GM04503 (cell line): ENCODE data around the gene ERAL1.
"Not testable (repeated sequence)": the region's sequence is repeated elsewhere in the genome, so short reads cannot be mapped to it uniquely, and the experiment has no call there.

Experiments
- DNase-seq: peaks from one replicate; pipeline ENCODE4 v3.0.0-alpha.2; 2012; ENCODE audit warnings: low read depth

ERAL1 gene

DNA sequence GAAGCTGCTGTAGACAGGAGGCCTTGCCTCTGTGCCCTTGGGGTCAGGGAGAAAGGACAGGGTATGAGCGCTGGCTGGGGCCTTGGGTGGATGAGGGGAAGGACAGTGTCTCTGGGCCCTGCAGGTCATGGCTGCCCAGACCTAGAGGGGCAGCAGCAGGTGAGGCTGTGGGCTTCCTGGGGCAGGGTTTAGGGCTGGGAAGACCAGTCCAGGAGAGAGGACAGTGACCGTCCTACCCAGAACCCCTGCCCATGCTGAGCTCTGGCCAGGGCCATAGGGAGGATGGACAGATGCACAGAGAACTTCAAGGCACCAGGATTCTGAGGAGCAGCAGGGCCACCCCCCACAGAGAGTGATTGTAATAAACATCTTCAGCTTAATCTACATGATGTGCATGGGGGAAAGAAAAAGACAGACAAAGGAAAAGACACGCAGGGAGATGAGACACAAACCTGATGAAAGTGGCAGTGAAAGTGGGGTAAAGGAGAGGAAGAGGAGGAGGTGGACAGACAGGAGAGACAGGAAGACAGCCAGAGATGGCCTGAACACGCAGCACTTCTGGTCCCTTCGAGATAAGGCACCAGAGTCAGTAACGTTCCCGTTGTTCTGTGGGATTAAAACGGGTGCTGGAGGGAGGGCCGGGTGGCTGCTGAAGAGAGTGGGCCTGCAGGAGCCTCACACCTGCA is 25.2 kb downstream of the ERAL1 start:
- no peak for DNase-seq

DNA sequence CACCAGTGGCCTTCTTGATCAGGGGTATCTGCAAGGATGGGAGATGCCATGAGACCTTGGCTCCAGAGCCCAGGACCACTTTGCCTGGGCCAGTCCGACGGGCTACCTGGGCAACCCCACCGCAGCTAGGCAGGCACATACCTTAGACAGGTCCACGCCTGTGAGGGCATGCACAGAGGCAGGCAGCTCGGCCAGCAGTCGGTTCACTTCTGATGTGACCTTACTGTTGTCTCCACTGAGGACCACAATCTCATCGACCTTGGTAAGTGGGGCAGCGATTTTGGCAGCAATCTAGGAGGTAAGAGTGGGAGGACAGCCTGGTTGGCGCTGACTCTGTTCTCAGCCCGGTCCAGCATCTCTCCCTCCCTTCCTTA is 25.7 kb downstream of the ERAL1 start:
- no peak for DNase-seq

DNA sequence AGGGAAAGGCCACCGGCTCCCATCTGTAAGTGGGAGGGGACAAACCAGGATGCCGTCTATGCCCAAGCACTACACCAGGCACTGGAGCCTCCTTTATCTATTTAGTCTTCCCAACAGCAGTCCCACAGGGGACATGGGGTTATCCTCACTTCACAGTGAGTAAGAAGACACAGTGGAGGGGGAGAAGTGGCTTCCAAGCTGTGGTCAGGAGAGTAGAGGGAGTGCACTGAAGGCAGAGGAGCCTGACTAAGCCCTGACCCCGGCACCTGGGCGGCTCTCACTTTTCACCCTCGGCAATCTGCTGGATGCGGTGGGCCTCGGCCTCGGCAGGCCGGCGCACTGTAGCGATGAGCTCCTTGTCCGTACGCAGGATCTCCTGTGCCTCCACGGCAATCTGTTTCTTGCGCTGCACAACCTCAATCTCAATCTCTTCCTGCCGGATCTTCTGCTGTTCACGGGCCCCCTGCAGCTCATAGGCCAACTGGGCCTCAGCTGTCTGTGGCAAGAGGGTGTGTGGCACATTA is 26.8 kb downstream of the ERAL1 start:
- DNase-seq, result no peak

DNA sequence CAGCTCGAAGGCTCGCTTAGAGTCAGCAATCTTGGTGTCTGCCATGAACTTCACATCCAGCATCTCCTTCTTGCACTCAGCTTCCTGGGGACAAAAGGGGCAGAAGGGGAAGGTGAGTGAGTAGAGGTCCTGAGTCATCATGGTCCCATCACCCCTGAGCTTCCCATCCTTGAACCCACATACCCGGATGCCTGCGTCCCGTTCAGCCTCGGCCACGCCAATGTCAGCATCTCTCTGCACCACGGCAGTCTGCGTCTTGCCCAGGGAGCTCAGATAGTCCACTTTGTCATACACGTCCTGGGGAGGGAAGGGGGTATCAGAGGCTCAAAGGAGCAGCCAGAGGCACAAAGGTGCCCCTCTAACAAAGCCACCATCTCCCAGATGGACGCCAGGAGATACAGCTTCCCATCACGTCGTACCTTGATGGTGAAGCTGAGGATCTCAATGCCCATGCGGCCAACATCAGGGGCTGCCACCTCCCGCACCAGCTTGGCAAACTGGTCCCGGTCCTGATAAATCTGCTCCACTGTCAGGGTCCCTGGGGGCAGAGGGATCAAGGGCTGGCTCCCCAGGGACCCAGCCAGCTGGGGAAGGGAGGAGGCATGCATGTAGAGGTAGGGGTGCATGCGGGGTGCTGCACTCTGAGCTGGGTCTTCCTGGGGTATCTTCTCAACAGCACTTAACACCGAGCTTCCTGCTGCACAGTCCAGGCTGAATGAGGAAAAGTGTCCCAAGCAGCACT is 27.5 kb downstream of the ERAL1 start:
- no peak for DNase-seq

DNA sequence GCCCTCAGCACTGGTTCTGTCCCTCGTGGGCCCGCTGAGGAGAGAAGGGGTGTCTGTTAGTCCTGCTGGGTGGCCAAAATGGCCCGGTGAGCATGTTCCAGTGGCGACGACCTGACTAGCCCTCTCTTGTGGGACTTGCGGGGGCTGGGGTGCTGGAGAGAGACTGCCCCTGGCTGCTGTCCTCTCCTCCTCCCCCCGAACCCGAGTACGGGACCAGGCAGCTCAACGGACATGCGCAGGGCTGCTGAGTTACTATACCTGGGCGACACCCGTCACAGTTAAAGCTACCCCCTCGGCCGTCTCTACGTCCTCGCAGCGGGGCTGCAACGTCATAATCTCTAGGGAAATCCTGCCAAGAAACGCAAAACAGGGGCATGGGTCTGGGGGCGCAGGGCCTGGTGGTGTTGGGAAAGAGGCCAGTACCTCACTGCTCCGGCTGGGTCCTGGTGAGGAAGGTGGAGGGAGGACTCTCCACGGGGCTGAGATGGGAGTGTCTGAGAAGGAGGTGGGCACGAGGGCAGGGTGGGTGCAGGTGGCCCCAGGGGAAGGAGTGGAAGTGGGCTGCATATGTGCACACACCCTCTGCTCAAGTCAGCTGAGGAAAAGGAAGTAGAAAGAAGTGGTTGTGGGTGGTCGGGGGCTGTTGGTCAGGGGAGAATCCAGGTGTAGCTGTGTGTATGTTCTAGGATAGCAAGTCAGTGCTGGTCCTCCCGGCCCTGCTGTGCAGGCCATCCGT is 29.3 kb downstream of the ERAL1 start:
- DNase-seq, result no peak

DNA sequence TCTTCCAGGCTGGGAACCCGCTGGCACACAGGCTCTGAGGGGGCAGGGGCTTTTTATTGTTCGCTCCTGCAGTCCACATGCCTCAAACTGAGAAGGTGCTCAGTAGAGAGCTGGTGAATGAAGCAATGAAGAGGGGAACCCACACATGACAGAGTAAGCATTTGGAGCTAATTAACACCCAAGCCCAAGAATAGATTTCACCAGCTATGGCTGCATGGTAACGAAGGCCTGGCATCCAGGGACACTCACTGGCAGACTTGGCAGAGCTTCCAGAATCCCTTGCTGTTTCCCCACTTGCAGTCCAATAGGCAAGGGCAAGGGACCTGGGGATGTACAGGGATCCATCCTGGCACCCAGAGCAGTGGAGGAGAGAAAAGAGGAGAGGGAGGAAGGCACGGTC is 30.5 kb downstream of the ERAL1 start:
- no peak for DNase-seq

DNA sequence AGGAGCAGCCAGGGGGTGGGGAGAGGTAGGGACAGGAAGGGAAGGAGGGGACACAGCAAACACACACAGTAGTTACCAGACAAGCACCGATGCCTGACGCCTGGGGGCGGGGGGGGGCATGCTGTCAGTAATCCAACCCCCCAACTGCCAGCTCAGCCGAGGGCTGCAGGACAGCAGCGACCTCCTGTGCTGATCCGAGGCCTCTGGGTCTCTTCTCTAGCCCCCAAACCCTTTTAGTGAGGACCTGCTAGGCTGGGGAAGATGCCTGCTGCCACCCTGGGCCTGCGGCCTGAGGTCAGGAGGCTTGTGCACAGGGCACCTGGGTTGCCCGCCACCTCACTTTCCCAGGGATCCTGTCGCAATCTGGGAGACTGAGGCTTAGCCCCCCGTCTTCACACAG is 31.1 kb downstream of the ERAL1 start:
- no peak for DNase-seq

DNA sequence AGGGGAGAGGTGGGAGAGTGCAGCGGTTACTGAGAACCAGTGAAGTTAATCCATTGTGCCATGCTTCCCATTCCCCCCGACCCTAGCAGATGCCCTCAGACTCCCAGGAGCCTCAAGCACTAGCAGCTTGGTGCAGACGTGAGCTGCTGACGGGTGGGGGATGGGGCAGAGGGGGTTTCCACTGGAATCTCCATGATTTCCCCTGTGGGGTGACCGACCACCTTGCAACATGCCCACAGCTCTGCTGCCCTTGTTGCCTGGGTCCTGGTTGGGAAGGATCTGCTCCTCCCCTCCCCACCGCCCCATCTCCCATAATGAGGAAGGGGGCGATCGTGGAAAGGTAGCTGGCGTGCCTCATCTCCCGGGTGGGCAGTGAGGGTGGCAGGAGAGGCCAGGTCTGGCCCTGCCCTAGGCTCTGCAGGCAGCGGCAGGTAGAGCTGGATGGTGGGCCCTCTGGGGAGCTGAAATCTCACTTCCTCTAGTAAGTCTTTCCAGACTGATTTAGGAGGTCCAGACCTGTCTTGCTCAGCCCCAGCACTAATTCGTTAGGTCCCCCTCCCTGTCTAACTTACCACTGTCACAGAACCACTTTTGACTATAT is 33.2 kb downstream of the ERAL1 start:
- no peak for DNase-seq

DNA sequence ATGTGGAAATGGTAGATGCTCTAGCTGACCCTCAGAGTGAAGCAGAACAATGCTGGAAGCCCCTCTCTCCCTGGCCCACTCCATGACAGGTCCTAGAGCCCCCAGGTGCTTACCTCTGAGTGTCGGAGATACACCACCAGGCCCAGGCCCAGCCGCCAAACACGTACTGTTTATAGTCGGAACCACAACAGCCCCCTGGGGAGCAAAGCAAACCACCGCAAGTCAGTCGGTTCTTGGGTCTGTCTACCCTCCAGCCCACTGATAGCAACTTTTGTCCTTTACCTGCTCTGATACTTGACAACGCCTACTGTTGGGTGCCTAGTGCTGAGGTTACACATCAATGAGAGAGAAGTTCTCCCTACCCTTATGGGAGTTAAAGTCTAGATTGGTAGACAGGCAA is 34.0 kb downstream of the ERAL1 start:
- DNase-seq, result no peak

DNA sequence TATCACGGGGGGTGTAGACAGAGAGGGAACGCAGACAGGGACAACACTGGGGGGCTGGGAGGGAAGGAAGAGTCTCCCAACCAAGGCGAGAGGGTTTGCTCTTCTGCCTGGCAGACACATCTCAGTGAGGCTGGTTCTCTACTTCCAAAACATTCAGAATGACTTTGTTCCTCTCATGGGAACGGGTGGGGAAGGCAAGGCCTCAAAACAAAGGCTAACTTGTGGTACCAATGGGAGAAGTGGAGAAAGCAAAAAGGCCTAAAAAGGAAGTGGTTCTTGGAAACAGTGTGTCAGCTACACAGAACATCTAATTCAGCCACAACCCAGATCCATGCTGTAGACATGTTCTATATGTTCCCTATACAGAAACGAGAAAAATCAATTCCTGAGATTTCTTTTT is 35.2 kb downstream of the ERAL1 start:
- no peak for DNase-seq

DNA sequence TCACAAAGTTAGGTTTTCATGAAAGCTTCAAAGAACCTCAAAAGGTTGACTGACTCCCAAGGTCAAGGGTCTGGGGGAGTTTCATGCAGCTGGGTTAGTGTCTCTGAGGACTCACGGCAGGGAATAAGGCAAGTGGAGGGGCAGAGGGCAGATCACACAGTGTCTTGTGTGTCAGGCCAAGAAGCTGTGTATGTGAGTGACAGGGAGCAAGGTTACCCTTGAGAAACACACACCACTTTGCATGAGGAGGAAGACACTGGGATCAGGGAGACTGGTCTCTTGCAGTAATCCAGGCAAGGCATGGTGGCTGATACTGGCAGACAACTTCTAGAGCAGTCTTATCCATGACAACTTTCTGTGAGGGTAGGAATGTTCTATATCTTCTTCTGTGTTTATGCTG is 36.4 kb downstream of the ERAL1 start:
- no peak for DNase-seq

DNA sequence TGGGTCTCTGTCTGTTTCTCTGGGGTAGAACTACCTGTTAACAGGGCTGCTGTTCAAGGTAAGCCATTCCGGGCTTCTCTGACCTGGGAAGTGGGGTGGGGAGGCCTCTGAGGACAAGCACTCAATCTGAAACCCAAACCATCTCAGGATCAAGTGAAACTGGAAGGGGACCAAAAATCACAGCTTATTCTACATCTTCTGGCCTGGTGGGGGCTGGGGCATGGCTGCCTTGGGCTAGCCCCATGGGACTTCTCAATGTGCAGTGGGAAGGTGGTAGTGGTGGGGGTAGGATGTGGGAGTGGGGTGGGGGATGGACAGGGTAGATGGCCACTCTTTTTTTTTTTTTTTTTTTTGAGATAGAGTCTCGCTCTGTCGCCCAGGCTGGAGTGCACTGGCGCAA is 37.2 kb downstream of the ERAL1 start:
- DNase-seq, result no peak

DNA sequence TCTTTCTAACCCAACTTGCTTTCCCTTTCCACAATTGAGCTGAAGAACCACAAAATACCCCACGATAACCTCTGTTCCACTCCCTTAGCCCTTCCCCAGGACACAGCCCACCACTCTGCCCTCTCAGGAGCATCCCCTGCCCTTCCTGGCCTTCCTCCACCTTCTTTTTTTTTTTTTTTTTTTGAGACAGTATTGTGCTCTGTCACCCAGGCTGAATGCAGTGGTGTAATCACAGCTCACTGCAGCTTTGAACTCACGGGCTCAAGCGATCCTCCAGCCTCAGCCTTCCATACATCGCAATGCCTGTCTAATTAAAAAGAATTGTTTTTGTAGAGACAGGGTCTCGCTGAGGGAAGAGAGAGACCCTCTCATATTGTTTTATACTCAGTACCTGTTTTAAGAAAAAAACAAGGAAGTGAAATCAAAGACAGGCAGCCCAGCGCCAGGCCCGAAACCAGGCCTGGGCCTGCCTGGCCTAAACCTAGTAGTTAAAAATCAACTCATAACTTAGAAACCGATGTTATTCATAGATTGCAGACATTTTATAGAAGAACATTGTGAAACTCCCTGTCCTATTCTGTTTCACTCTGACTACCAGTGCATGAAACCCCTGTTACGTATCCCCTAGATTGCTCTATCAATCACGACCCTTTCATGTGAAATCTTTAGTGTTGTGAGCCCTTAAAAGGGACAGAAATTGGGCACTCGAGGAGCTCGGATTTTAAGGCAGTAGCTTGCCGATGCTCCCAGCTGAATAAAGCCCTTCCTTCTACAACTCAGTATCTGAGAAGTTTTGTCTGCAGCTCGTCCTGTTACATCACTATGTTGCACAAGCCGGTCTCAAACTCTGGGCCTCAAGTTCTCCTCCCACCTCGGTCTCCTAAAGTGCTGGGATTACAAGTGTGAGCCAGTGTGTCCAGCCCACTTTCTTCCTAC is 38.7 kb downstream of the ERAL1 start:
- not testable (repeated sequence) for DNase-seq

DNA sequence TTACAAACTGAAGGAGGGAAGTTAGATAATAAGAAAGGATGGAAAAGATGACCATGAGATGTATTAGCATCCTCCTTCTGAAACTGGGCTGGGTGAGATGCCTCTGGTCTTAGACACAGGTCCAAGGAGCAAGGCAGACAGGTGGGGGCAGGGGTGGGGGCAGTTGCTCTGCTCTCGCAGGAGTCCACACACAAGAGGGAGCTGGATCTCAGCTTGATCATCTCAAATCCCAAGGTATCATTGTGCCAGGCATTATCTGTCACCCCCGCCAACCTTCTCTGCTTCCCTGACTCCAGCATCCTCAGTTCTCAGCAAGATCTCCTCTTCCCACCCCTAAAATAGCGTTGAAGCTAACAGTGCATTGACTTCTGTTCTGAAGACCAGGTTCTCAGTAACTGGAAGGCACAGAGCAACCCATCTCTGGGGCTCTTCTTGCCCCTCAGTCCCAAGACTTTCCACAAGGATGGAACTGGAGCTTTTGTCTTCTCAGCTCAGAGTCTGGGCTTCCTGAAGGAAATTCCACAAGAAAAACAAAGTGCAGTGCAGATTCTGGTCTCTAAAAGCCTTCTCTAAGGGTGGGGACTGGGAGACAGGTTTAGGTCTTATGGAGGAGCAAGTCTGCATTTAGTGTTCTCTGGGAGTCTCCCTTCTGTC is 41.1 kb downstream of the ERAL1 start:
- DNase-seq, result no peak

DNA sequence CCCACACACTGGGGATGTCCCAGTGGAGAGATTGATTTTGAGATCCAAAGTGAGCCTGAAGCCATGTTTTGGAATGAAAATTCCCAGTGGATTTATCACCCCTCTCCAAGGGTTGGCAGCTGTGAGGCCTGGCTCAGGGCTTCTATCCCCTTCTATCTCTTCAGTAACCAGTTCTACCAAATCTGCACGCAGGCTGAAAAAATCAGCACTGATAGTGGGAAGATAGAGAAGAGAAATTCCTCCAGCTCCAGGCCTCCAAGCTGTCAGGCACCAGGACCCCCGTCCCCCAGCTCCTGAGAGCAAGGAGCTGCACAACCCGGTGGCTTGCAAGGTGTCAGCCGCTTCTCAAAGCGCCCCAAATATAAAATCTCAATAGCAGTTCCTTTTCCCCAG is 41.7 kb downstream of the ERAL1 start:
- no peak for DNase-seq

DNA sequence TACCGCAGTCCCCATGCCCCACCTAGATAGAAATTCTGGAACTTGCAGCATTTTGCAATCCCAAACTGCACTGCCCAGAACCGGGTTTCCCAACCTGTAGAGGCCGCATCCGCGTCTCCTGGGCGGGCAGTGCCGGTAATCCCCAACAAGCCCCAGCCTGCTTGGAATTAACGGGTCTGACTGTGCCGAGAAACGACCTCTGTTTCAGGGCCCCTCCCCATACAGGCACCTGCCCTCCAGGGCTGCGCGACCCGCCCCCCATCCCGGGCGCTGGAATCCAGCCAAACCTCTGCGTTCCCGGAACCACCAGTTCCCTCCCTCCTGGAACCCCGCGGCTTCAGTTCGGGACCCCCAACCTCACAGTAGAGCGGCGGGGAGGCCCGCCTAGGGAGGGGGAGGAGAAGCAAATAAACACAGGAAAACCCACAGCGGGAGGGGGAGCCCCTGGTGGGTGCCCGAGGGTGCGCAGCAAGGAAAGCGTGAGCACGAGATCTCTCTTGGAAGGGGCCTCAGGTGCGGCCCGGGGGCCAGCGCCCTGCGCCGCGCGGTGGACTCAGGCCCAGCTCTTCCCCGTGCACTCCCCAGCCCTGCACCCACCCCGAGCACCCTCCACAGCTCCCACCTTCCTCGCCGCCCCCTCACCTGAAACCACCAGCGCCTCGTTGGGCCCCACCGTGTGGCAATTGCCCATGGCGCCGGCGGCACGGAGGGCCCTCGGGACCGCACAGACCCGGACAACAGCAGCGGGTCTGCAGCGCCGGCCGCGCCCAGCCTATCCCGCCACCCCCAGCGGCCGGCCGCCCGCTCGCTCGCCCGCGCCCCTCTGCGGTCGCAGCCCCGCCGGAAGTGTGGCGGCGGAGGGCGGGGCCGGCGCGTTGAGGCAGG is 42.3 kb downstream of the ERAL1 start, which contains the start of gene FLOT2:
FLOT2 (minus strand) TSS at position 850 of the 885 bp plus-strand sequence; CDS start at position 691, 159 bp downstream.
- DNase-seq, result no peak

DNA sequence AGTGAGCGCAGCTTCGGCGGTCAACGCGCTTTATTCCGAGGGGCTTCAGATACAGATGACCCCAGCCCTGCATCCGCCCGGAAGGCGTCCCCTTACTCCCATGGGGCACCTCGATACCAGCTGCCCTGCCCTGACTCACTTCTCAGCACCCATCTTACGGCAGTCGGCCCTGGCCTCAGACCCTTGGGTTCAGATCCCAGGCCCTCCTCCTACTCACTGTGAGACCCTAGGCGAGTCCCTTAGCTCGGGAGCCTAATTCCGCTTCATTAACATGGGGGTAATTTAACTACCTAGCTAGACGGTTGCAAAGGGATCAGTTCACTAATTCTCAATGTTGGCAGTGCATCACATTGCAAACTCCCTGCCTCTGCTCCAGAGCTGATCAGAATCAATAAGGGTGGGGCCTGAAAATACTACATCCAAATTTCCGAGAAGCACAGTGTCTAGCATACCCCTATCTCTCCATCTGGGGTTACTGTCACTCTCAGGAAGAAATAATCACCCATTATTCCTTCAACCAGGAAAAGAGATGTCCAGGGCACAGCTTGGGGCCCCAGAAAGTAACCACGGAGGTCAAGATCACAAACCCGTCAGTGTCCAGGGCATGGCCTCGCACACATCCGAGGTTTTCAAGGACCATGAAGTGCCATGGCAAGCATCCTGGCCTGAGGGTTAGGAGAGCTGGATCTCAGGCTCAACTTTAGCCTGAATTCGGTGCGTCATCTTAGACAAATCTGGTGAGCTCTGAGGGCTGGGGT is 43.1 kb downstream of the ERAL1 start:
- no peak for DNase-seq

DNA sequence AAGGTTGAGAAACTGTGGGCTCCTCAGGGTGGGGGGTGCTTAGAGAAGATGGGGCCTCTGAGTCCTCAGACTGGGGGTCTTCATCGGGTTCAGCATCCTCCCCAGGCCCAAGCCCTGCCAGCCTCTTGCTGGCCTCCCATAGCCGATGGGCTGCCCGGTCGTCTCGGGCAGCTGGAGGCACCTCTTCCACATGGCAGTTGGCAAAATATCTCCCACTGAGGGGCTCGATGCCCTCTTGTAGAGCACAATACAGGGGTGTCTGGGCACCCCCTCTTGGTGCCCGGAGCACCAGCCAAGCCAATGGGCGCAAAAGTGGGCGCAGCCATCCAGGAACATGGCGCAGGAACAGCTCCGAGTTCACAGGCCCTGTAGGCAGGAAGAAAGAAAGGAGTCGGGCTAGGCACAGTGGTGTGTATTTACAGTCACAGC is 43.7 kb downstream of the ERAL1 start:
- no peak for DNase-seq

DNA sequence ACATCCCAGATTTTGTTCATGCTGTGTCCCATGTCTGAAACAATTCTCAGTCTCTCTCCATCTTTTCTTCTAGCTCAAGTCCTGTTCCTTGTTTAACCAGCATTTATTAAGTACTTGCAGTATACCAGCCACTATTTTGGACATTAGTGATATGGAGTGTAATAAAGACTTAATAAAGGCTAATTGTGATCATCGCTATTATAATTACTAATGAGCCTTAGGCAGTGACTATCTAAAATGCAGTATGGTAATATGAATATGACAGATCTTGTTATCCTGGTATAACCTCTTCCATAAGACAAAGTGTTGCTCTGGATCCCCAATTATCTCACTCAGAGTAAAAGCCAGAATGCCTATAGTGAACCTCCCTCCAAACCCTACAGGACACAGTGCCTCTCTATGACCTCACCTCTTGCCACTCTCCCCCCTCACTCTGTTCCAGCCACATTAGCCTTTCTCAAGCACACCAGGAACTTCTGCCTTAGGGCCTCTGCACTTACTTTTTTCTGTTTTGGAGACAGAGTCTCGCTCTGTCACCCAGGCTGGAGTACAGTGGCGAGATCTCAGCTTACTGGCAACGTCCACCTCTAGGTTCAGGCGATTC is 44.5 kb downstream of the ERAL1 start:
- no peak for DNase-seq
